Middle frontal gyrus (tissue), 1 donor: ENCODE measurements around the gene SVIP.

Experiments used
- DNase-seq: peaks from one replicate; pipeline ENCODE4 v3.0.0-alpha.2; 2015; ENCODE audit warnings: low spot score; ENCODE audit errors: extremely low spot score

The SVIP gene

GRCh38 chr11:22795914-22796313, 33.7 kb downstream of the SVIP start:
- DNase-seq, result no peak

GRCh38 chr11:22792497-22792896, 37.1 kb downstream of the SVIP start:
- DNase-seq, result peak; percentile 22

GRCh38 chr11:22787551-22788162, 41.9 kb downstream of the SVIP start:
- peak; percentile 63 for DNase-seq

GRCh38 chr11:22787055-22787454, 42.5 kb downstream of the SVIP start:
- no peak for DNase-seq

GRCh38 chr11:22786475-22786874, 43.1 kb downstream of the SVIP start:
- no peak for DNase-seq

GRCh38 chr11:22785251-22785650, 44.4 kb downstream of the SVIP start:
- DNase-seq, result no peak

GRCh38 chr11:22780952-22781593, 48.5 kb downstream of the SVIP start:
- DNase-seq, result no peak

- no peak for DNase-seq
Observed at GRCh38 chr11:22779850-22780249, 49.8 kb downstream of the SVIP start.

GRCh38 chr11:22778642-22779041, 51.0 kb downstream of the SVIP start:
- DNase-seq, result no peak

GRCh38 chr11:22775248-22775647, 54.4 kb downstream of the SVIP start:
- DNase-seq, result no peak

GRCh38 chr11:22774716-22775115, 54.9 kb downstream of the SVIP start:
- DNase-seq, result no peak

- DNase-seq, result no peak
Observed at GRCh38 chr11:22769081-22769480, 60.5 kb downstream of the SVIP start.
